IMR-90 (cell line): ENCODE results near the gene C6. TPM values are rescaled to one million over a fixed set of nuclear protein-coding genes. Genes with fewer than 3 reads are reported as not detected.

Experiments
- ATAC-seq: fragments of 200-7000 bp; cut with Tn5 transposase; 2 replicates; pipeline ENCODE4 v1.9.1; 2020; ENCODE audit warnings: low read depth, mild to moderate bottlenecking, moderate library complexity
- BruUV-seq: library from RNA; stranded (reverse); fragments of 400-500 nt; replicated peaks from 2 replicates; lab custom pipeline; 2021; lab: Mats Ljungman, UMichigan
- CTCF ChIA-PET: fragments of 300-600 bp; formaldehyde crosslinking; extraction: SDS; loops from one replicate; lab custom pipeline; 2021; ENCODE audit warnings: antibody characterized with exemption; lab: Yijun Ruan, JAX
- POLR2A ChIA-PET: fragments of 300-600 bp; sonication (Branson Sonifier 250); formaldehyde crosslinking; loops from one replicate; lab custom pipeline; 2022; ENCODE audit warnings: antibody characterized with exemption; ENCODE audit not compliant: unreplicated experiment; lab: Charles Lee
- DNase-seq: peaks from one replicate; pipeline ENCODE4 v3.0.0; 2013
- H2AFZ ChIP-seq: replicated peaks from 2 replicates; pipeline ENCODE3; 2013; ENCODE audit warnings: low read length, mild to moderate bottlenecking; ENCODE audit not compliant: poor library complexity
- H2AK5ac ChIP-seq: 2 replicates; pipeline ENCODE4 v1.6.1; 2013; ENCODE audit warnings: low read depth, low read length, inconsistent platforms
- H2AK9ac ChIP-seq: replicated peaks from 2 replicates; pipeline ENCODE3; 2013; ENCODE audit warnings: mild to moderate bottlenecking, low read depth, low read length, moderate library complexity; ENCODE audit not compliant: poor library complexity
- H2BK120ac ChIP-seq: 2 replicates; pipeline ENCODE4 v1.6.1; 2013; ENCODE audit warnings: low read depth, low read length, inconsistent platforms
- H2BK15ac ChIP-seq: 3 replicates; pipeline ENCODE4 v1.6.1; 2013; ENCODE audit warnings: low read depth, low read length, inconsistent platforms
- H2BK20ac ChIP-seq: 2 replicates; pipeline ENCODE4 v1.6.1; 2013; ENCODE audit warnings: low read depth, mild to moderate bottlenecking, inconsistent platforms, low read length, moderate library complexity
- H2BK5ac ChIP-seq: 2 replicates; pipeline ENCODE4 v1.6.1; 2013; ENCODE audit warnings: mild to moderate bottlenecking, low read depth, low read length, inconsistent platforms; ENCODE audit not compliant: poor library complexity, severe bottlenecking
- H3K14ac ChIP-seq: replicated peaks from 2 replicates; pipeline ENCODE4 v1.6.1; 2013; ENCODE audit warnings: low read depth, low read length, inconsistent platforms
- H3K18ac ChIP-seq: 2 replicates; pipeline ENCODE4 v1.6.1; 2013; ENCODE audit warnings: low read depth, low read length, control low read depth
- H3K23ac ChIP-seq: 2 replicates; pipeline ENCODE4 v1.6.1; 2013; ENCODE audit warnings: low read depth, low read length, inconsistent platforms
- H3K27ac ChIP-seq: 2 replicates; pipeline ENCODE4 v1.5.1; 2013; ENCODE audit warnings: mild to moderate bottlenecking, control low read depth, low read length; ENCODE audit not compliant: insufficient read depth
- H3K27me3 ChIP-seq: 2 replicates; pipeline ENCODE4 v1.6.1; 2013; ENCODE audit warnings: low read length; ENCODE audit not compliant: control insufficient read depth, insufficient read depth
- H3K36me3 ChIP-seq: 2 replicates; pipeline ENCODE4 v1.6.1; 2013; ENCODE audit warnings: low read length, mixed read lengths; ENCODE audit not compliant: control insufficient read depth, insufficient read depth
- H3K4ac ChIP-seq: 2 replicates; pipeline ENCODE4 v1.6.1; 2013; ENCODE audit warnings: low read depth, low read length, inconsistent platforms
- H3K4me1 ChIP-seq: 2 replicates; pipeline ENCODE4 v1.6.1; 2013; ENCODE audit warnings: low read length, mixed read lengths; ENCODE audit not compliant: control insufficient read depth, insufficient read depth
- H3K4me2 ChIP-seq: 2 replicates; pipeline ENCODE4 v1.6.1; 2013; ENCODE audit warnings: low read depth, mild to moderate bottlenecking, control low read depth, low read length, moderate library complexity
- H3K4me3 ChIP-seq: 2 replicates; pipeline ENCODE4 v1.5.1; 2013; ENCODE audit warnings: low read depth, mild to moderate bottlenecking, control low read depth, low read length, moderate library complexity; ENCODE audit not compliant: insufficient read depth
- H3K56ac ChIP-seq: 2 replicates; pipeline ENCODE4 v1.6.1; 2013; ENCODE audit warnings: low read length, inconsistent platforms; ENCODE audit not compliant: insufficient read depth; ENCODE audit errors: extremely low read depth
- H3K79me1 ChIP-seq, 2 experiments: 2 replicates each; pipeline ENCODE4 v1.6.1; 2013; ENCODE audit warnings: low read length in 2 of 2, inconsistent platforms in 1 of 2, low read depth in 1 of 2
- H3K9ac ChIP-seq: 2 replicates; pipeline ENCODE4 v1.6.1; 2013; ENCODE audit warnings: low read depth, low read length, control low read depth
- H3K9me1 ChIP-seq: 2 replicates; pipeline ENCODE4 v1.6.1; 2013; ENCODE audit warnings: low read length, inconsistent platforms; ENCODE audit not compliant: insufficient read depth
- H3K9me3 ChIP-seq: 2 replicates; pipeline ENCODE4 v1.6.1; 2013; ENCODE audit warnings: low read length; ENCODE audit not compliant: control insufficient read depth, insufficient read depth
- H4K20me1 ChIP-seq: 2 replicates; pipeline ENCODE4 v1.6.1; 2013; ENCODE audit warnings: low read length, inconsistent platforms; ENCODE audit not compliant: insufficient read depth
- H4K5ac ChIP-seq: 2 replicates; pipeline ENCODE4 v1.6.1; 2013; ENCODE audit warnings: mild to moderate bottlenecking, low read depth, low read length, control low read depth
- H4K8ac ChIP-seq, 2 experiments: 2 replicates each; pipeline ENCODE4 v1.6.1; 2013; ENCODE audit warnings: low read depth in 2 of 2, low read length in 2 of 2, control low read depth in 1 of 2, inconsistent platforms in 1 of 2
- H4K91ac ChIP-seq: 2 replicates; pipeline ENCODE4 v1.6.1; 2013; ENCODE audit warnings: low read depth, low read length, inconsistent platforms; ENCODE audit not compliant: insufficient read depth
- CEBPB ChIP-seq: IDR thresholded peaks from 2 replicates; pipeline ENCODE4 v1.6.1; 2012; ENCODE audit warnings: low read depth, low read length, improper control_type of control experiment
- MXI1 ChIP-seq: IDR thresholded peaks from 2 replicates; pipeline ENCODE4 v1.6.1; 2012; ENCODE audit warnings: low read depth, mild to moderate bottlenecking, low read length, moderate library complexity, borderline replicate concordance
- SMC3 ChIP-seq: fragments of 150-350 bp; IDR thresholded peaks from 2 replicates; pipeline ENCODE4 v1.6.1; 2016; ENCODE audit warnings: low read depth, mild to moderate bottlenecking, antibody characterized with exemption, low read length, moderate library complexity
- dilution Hi-C: fragments of 300-500 bp; cut with HindIII; formaldehyde crosslinking; loops from one replicate; pipeline ENCODE4 v1.14.3; 2018; ENCODE audit warnings: low sequenced_read_pairs; ENCODE audit not compliant: unreplicated experiment
- in situ Hi-C: fragments of 300-500 bp; cut with MboI; formaldehyde crosslinking; loops from 3 replicates; pipeline ENCODE4 v1.14.3; 2019; ENCODE audit warnings: low sequenced_read_pairs, inconsistent platforms, mixed read lengths
- intact Hi-C: fragments of 100-400 bp; cut with micrococcal nuclease; formaldehyde crosslinking; loops from 2 replicates; pipeline ENCODE4 v1.10.0; 2022
- polyA plus RNA-seq, 3 experiments: library from polyadenylated mRNA; depleted of rRNA; stranded (reverse); fragments of >200 nt; gene quantifications; 2 replicates each; pipeline ENCODE4 v1.2.3, GENCODE V29; 2012; ENCODE audit warnings: low replicate concordance in 1 of 3
- total RNA-seq: library from RNA; depleted of rRNA; stranded (reverse); fragments of >200 nt; gene quantifications from 2 replicates; pipeline ENCODE4 v1.2.3, GENCODE V29; 2012

C6 gene
- total and polyA plus RNA-seq, 2 of the 4 experiments (the other 2 are of a cell fraction): 0.05 to 0.18 TPM

- ATAC-seq (0 out of 2 replicates have a peak, but pooled peaks have one; percentile 35), DNase-seq (peak; percentile 90)
- peaks cover 8% of the 10 kb centered on the region; the same call in 1 of the 2 replicates for H3K9me1 ChIP-seq
- no peaks in the 10 kb centered on the region for H3K36me3 ChIP-seq
- in situ Hi-C loops (no loop called here), intact Hi-C loops (no loop called here), dilution Hi-C loops (no loop called here)
- ChIA-PET POLR2A (no interaction called here), CTCF (no interaction called here)
- H2BK15ac ChIP-seq: 0 out of 3 replicates have a peak overlapping the region, but pooled peaks have one; percentile 25
- H3K18ac ChIP-seq: peak overlapping the region; percentile 99
- H4K20me1 ChIP-seq: no peaks in the 10 kb centered on the region
- H4K8ac ChIP-seq: peak overlapping the region in 1 of 2 experiments; percentile 41; a peak in 1 of 4 replicates
- no peak overlapping the region; the same call in 1 of the 2 replicates for H3K4ac ChIP-seq
- H3K56ac ChIP-seq: no peak overlapping the region
- no peak overlapping the region for H3K4me2 ChIP-seq
- peak overlapping the region; percentile 75 for H2BK120ac ChIP-seq
- H3K14ac ChIP-seq: peak overlapping the region; percentile 34; the same call in 1 of the 2 replicates
- H4K91ac ChIP-seq: no peak overlapping the region
- no peaks in the 10 kb centered on the region for H3K9me3 ChIP-seq
- H2AK9ac ChIP-seq: no peak overlapping the region
- no peak overlapping the region for H3K23ac ChIP-seq
- no peak overlapping the region for H2AK5ac ChIP-seq
- no TSS peak for BruUV-seq
- H3K9ac ChIP-seq: no peak overlapping the region; the same call in 1 of the 2 replicates
- peaks cover 0 to 5% of the 10 kb centered on the region in 2 experiments; a peak in 1 of 4 replicates for H3K79me1 ChIP-seq
- H3K27me3 ChIP-seq: no peaks in the 10 kb centered on the region
- no peak overlapping the region for H2AFZ ChIP-seq
- H2BK20ac ChIP-seq: 0 out of 2 replicates have a peak overlapping the region, but pooled peaks have one; percentile 66
- peak overlapping the region; percentile 84; the same call in 1 of the 2 replicates for H4K5ac ChIP-seq
- no peak for TF ChIP-seq SMC3
- TF ChIP-seq MXI1: no peak
- peak; percentile 94 for TF ChIP-seq CEBPB
- H3K4me3 ChIP-seq: no peak overlapping the region
- H3K4me1 ChIP-seq: peaks cover 14% of the 10 kb centered on the region
- H3K27ac ChIP-seq: no peak overlapping the region
- H2BK5ac ChIP-seq: peak overlapping the region; percentile 54
Measured at GRCh38 chr5:41156739-41157138, 56.6 kb downstream of the C6 start.
